Medulla oblongata (tissue), 1 donor: ENCODE results near the gene YJU2.

Experiments used
- DNase-seq: peaks from one replicate; pipeline ENCODE4 v3.0.0-alpha.2; 2015; ENCODE audit errors: extremely low spot score

YJU2 gene

GRCh38 chr19:4298810-4299550, 52.1 kb downstream of the YJU2 start:
- DNase-seq = no peak

GRCh38 chr19:4300589-4300988, 53.7 kb downstream of the YJU2 start:
- DNase-seq = no peak

GRCh38 chr19:4301590-4302242, 54.8 kb downstream of the YJU2 start:
- no peak for DNase-seq

- no peak for DNase-seq
These were observed 55.4 kb downstream of the YJU2 start, which contains the start of gene TMIGD2 for GRCh38 chr19:4302243-4302640. TSS of gene TMIGD2 (minus strand) at chr19:4302389. CDS start at chr19:4302385, 4 bp downstream.

GRCh38 chr19:4303819-4304537, 57.1 kb downstream of the YJU2 start:
- no peak for DNase-seq

- peak; percentile 5 for DNase-seq
These were observed 57.8 kb downstream of the YJU2 start, which contains the start of gene FSD1 for GRCh38 chr19:4304538-4305256. TSS of gene FSD1 (plus strand) at chr19:4304598. CDS start at chr19:4304747, 149 bp downstream.

GRCh38 chr19:4305257-4305612, 58.4 kb downstream of the YJU2 start:
- no peak for DNase-seq

- DNase-seq = no peak
These were observed 58.8 kb downstream of the YJU2 start for GRCh38 chr19:4305659-4306058.

GRCh38 chr19:4310247-4311121, 63.6 kb downstream of the YJU2 start:
- no peak for DNase-seq

GRCh38 chr19:4313847-4314490, 67.1 kb downstream of the YJU2 start:
- no peak for DNase-seq

- no peak for DNase-seq
These were observed 70.1 kb downstream of the YJU2 start for GRCh38 chr19:4316956-4317355.

GRCh38 chr19:4318460-4318859, 71.6 kb downstream of the YJU2 start:
- no peak for DNase-seq
